Esophagus muscularis mucosa (tissue), 4 donors: Measurements from ENCODE around the gene ADGRF3. TPM values are rescaled to one million over a fixed set of nuclear protein-coding genes. Genes with fewer than 3 reads are reported as not detected.
A peak's percentile ranks its signal among the peaks of the same experiment; 100 is the strongest.

Experiments
- DNase-seq: peaks from one replicate; pipeline ENCODE4 v3.0.0-alpha.2; 2017; ENCODE audit errors: extremely low spot score
- H3K27ac ChIP-seq, 4 donors: fragments of 200-600 bp; sonication (generic); replicated peaks in 1 of 4; 1 replicate in 3 of 4; 2 replicates in 1 of 4; pipeline ENCODE4 v1.5.1; 2016 to 2019; ENCODE audit warnings: mild to moderate bottlenecking in 1 of 4
- H3K27me3 ChIP-seq, 4 donors: fragments of 200-600 bp; sonication (generic); one replicate each; pipeline versions ENCODE4 v1.5.1 to v1.6.0; 2016 to 2019
- H3K36me3 ChIP-seq, 4 donors: fragments of 200-600 bp; sonication (generic); one replicate each; pipeline ENCODE4 v1.5.1; 2016 to 2019
- H3K4me1 ChIP-seq, 4 donors: fragments of 200-600 bp; sonication (generic); one replicate each; pipeline ENCODE4 v1.5.1; 2016 to 2019
- H3K4me3 ChIP-seq, 4 donors: fragments of 200-600 bp; sonication (generic); 1 replicate in 2 of 4; 2 replicates in 2 of 4; pipeline ENCODE4 v1.5.1; 2016 to 2019; ENCODE audit warnings: mild to moderate bottlenecking in 4 of 4, moderate library complexity in 1 of 4
- H3K9me3 ChIP-seq, 4 donors: fragments of 200-600 bp; sonication (generic); 1 replicate in 3 of 4; 2 replicates in 1 of 4; pipeline ENCODE4 v1.5.1; 2016 to 2019
- EP300 ChIP-seq: sonication (generic); formaldehyde crosslinking; IDR thresholded peaks from one replicate; pipeline ENCODE4 v1.6.1; 2017; ENCODE audit warnings: antibody characterized with exemption
- POLR2A ChIP-seq: fragments of 450-650 bp; IDR thresholded peaks from one replicate; pipeline ENCODE4 v1.6.1; 2017; ENCODE audit warnings: antibody characterized with exemption, moderate library complexity, mild to moderate bottlenecking, low read depth
- POLR2AphosphoS5 ChIP-seq, 2 donors: sonication (generic); formaldehyde crosslinking; IDR thresholded peaks; one replicate each; pipeline ENCODE4 v1.6.1; 2017; ENCODE audit warnings: antibody characterized with exemption in 2 of 2
- WGBS: methylation state at CpG from one replicate; pipeline ENCODE4 v1.1.5; 2018; 5-methylcytosine and 5-hydroxymethylcytosine counted together
- intact Hi-C: fragments of 100-400 bp; cut with DNase I; formaldehyde crosslinking; loops from one replicate; pipeline ENCODE4 v1.15.1; 2023
- total RNA-seq, 4 donors: library from RNA; depleted of rRNA; stranded (reverse); fragments of >200 nt; gene quantifications; one replicate each; pipeline versions ENCODE4 v1.1.0 to v1.2.1, GENCODE V29; 2016
- TF ChIP-seq, protein P1 (sequence below), 3 experiments: fragments of 200-600 bp in 2 of 3; fragments of 450-650 bp in 1 of 3; sonication (generic) in 2 of 3; IDR thresholded peaks; one replicate each; pipeline ENCODE4 v1.5.1; 2017 to 2019; ENCODE audit warnings: antibody characterized with exemption in 3 of 3, mild to moderate bottlenecking in 2 of 3, moderate library complexity in 1 of 3

Gene ADGRF3
- total RNA-seq, 4 donors from 2014 or later, result not detected

DNA sequence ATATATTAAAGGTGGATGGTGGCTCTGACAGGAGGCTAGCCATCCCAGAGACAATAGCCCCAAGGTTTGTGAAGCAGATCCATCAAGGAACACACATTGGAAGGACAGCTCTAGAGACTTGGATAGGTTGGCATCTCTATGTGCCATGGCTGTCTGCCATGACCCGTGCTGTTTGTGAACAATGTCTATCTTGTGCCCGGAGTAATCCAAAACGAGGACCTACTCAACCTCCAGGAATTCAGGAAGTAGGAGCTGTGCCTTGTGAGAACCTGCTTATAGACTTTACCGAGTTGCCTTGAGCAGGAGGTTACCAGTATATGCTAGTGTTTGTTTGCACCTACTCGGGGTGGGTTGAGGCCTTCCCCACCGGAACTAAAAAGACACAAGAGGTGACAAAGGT is 43.7 kb downstream of the ADGRF3 start:
- no peak for DNase-seq
- 100% methylated on average over 2 of the region's 6 CpGs for WGBS
- no peaks in the 10 kb centered on the region for H3K9me3 ChIP-seq
- TF ChIP-seq EP300, result no peak
- TF ChIP-seq POLR2AphosphoS5 (IDR thresholded peaks at IDR 0.05), result no peak
- TF ChIP-seq, protein P1, sequence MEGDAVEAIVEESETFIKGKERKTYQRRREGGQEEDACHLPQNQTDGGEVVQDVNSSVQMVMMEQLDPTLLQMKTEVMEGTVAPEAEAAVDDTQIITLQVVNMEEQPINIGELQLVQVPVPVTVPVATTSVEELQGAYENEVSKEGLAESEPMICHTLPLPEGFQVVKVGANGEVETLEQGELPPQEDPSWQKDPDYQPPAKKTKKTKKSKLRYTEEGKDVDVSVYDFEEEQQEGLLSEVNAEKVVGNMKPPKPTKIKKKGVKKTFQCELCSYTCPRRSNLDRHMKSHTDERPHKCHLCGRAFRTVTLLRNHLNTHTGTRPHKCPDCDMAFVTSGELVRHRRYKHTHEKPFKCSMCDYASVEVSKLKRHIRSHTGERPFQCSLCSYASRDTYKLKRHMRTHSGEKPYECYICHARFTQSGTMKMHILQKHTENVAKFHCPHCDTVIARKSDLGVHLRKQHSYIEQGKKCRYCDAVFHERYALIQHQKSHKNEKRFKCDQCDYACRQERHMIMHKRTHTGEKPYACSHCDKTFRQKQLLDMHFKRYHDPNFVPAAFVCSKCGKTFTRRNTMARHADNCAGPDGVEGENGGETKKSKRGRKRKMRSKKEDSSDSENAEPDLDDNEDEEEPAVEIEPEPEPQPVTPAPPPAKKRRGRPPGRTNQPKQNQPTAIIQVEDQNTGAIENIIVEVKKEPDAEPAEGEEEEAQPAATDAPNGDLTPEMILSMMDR (IDR thresholded peaks at IDR 0.05), result no peak
- no peak for TF ChIP-seq POLR2A
- no peaks in the 10 kb centered on the region for H3K27me3 ChIP-seq
- H3K4me3 ChIP-seq, result no peak overlapping the region
- H3K27ac ChIP-seq, result no peak overlapping the region
- no peaks in the 10 kb centered on the region for H3K36me3 ChIP-seq
- intact Hi-C loops, result no loop called here
- H3K4me1 ChIP-seq, result peaks cover 15 to 28% (median 23%) of the 10 kb centered on the region in 4 donors

GRCh38 chr2:26300234-26300925 is 46.2 kb downstream of the ADGRF3 start:
- 34% methylated on average over 22 of the region's 22 CpGs for WGBS

DNA sequence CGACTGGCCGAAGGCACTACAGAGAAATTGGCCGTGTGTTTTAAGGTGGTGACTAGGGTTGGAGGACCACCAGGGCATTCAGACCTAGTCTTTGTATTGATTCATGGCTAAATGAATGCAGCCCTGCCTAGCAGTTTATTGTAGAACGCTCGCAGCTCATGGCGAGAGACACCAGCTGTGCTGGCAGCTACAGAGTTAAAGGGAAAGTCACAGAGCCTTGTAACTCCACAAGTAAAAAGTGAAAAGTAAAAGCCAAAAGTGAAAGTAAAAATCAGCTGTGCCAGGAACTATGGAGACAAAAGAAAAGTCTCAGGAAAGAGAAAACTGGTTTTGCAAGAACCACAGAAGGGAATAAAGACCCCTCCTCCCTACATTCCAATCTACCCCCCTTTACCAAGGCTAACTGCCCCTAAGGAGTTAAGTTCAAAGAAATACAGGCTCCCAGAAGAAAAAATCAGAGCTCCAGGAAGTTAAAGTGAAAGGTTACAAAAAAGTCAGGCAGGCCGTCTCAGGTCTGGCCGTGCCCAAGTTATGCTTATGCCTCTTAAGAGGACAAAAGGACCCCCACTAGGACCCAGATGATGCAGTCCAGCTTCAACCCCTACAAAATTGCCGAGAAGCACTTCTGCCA is 47.0 kb downstream of the ADGRF3 start:
- intact Hi-C loops, result loop anchor here (2.0 kb wide), 1 partner anchor 55 kb away; the partner anchor contains the start of genes HADHA and HADHB
- 6% methylated on average over 9 of the region's 9 CpGs for WGBS
- Histone ChIP-seq H3K4me3 (peak overlapping the region; percentile 55 to 66 (median 62)), H3K27ac (peak overlapping the region; percentile 77 to 83 (median 80)), H3K36me3 (no peaks in the 10 kb centered on the region), H3K27me3 (no peaks in the 10 kb centered on the region), H3K4me1 (peaks cover 15 to 28% (median 23%) of the 10 kb centered on the region in 4 donors), H3K9me3 (no peaks in the 10 kb centered on the region)
- TF ChIP-seq EP300, result no peak
- TF ChIP-seq POLR2AphosphoS5 (IDR thresholded peaks at IDR 0.05), result no peak
- no peak for TF ChIP-seq POLR2A
- TF ChIP-seq, protein P1 (IDR thresholded peaks at IDR 0.05), result no peak
- no peak for DNase-seq

More at GRCh38 chr2:26300234-26300925, 46.2 kb downstream of the ADGRF3 start:
- intact Hi-C loops, result no loop called here
- Histone ChIP-seq H3K4me1 (peaks cover 15 to 28% (median 23%) of the 10 kb centered on the region in 4 donors), H3K27ac (peak overlapping the region; percentile 77 to 83 (median 80)), H3K36me3 (no peaks in the 10 kb centered on the region), H3K9me3 (no peaks in the 10 kb centered on the region), H3K27me3 (no peaks in the 10 kb centered on the region), H3K4me3 (peak overlapping the region; percentile 55 to 66 (median 62))
- no peak for DNase-seq
- TF ChIP-seq EP300 (no peak), POLR2AphosphoS5 (IDR thresholded peaks at IDR 0.05) (no peak), POLR2A (no peak)
- TF ChIP-seq, protein P1 (IDR thresholded peaks at IDR 0.05), result no peak

DNA sequence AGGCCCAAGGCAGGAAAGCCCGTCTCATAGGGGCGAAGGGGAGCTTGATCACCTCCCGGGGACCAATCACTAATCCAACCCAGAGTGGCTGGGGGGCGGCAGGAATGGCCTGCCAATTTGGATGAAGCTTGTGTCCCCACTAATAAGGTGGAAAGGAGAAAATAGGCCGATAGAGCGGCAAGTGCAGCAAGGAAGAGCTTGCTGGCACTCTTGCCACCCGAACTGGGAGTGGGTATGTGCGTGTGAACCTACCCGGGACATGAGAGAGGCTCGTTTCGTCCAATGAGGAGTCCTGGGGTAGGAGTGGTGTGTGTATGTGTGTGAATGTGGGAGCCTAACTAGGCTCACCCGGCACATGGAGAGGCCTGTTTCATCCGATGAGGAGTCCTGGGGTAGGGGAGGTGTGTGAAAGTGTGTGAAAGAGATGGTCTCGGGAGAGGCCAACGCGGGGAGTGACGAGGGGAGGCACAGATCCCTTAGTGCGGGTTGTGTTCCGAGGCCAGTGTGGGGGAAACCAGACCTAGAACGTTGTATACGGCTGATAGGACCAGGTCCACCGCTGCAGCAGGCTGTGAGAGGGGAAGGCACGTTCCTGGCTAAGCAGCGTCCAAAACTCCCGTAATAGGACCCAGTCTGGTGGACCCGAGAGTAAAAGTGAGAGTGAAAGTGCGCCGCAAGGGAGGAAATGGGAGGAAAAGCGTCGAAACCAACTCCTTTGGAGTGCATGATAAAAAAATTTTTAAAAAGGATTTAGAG is 47.8 kb downstream of the ADGRF3 start:
- Histone ChIP-seq H3K27me3 (no peaks in the 10 kb centered on the region), H3K4me3 (peak overlapping the region; percentile 55 to 66 (median 62)), H3K9me3 (no peaks in the 10 kb centered on the region), H3K36me3 (no peaks in the 10 kb centered on the region), H3K4me1 (peaks cover 15 to 28% (median 23%) of the 10 kb centered on the region in 4 donors), H3K27ac (peak overlapping the region; percentile 77 to 83 (median 80))
- no peak for DNase-seq
- intact Hi-C loops, result loop anchor here (2.0 kb wide), 1 partner anchor 54 kb away; the partner anchor contains the start of genes HADHA and HADHB
- WGBS, result 16% methylated on average over 29 of the region's 30 CpGs
- peak; percentile 26 to 56 for TF ChIP-seq POLR2AphosphoS5 (IDR thresholded peaks at IDR 0.05)
- TF ChIP-seq EP300, result no peak
- TF ChIP-seq POLR2A, result no peak
